ENCODE measurements around the gene GPR142. TPM values are rescaled to one million over a fixed set of nuclear protein-coding genes. Genes with fewer than 3 reads are reported as not detected.
"Not testable (repeated sequence)": the region's sequence is repeated elsewhere in the genome, so short reads cannot be mapped to it uniquely, and the experiment has no call there.

Gene GPR142
- total RNA-seq, 1 experiment from 2014 or later, result not detected

DNA sequence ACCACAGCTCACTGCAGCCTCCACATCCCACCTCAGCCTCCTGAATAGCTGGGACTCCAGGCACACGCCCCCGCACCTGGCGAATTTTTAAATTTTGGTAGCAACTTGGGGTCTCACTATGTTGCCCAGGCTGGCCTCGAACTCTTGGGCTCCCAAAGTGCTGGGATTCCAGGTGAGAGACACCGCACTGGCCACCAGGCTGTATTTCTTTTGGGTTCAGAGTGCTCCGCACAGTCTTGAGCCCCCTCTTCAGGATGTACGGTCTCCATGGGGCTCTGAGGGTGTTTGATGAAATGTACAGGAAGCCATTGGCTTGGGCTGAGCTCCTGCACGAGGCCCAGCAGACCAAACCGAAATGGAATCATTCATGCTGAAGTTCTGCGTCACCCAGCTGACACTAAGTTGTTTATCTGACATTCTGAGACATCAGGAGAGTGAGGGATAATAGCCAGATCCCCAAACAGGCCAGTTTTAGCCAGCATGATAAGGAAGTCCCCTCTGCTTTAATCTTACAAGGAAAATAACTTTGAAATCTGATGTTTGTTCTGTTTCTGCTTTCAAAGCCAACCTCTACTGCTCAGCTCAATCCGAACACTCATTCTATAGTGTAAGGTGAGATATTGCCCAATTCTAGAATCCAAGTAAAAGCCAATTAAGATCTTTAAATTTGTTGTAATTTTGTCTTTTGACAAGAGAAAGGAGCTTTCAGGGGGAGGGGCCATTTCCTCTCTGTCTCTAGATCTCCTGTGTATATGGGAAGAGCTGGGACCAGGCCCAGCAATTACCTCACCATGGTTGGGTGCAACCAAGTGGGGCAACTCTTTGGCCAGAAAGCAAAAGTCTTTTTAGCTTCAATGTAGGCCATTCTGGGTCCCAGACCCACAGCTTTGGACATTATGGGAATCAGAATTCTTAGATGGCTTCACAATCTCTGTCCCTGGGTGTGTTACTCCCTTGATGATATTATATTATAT lies 23.7 kb downstream of the GPR142 start:
- DNase-seq (ENCODE audit: low read depth), result no peak

DNA sequence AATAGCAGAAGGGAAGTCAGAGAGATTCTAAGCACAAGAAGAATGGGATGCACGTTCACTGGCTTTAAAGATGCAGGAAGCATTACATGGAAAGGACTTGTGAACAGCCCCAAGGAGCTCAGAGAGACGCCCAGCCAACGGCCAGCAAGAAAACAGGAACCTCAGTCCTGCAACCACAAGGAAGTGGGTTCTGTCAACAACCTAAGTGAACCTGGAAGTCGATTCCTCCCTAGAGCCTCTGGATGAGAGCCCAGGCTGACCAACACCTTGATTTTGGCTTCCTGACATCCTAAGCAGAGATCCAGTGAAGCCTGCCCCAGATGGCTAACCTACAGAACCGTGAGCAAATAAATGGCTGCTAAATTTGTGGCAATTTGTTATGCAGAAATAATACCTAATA lies 24.5 kb downstream of the GPR142 start:
- DNase-seq (ENCODE audit: low read depth), result no peak

DNA sequence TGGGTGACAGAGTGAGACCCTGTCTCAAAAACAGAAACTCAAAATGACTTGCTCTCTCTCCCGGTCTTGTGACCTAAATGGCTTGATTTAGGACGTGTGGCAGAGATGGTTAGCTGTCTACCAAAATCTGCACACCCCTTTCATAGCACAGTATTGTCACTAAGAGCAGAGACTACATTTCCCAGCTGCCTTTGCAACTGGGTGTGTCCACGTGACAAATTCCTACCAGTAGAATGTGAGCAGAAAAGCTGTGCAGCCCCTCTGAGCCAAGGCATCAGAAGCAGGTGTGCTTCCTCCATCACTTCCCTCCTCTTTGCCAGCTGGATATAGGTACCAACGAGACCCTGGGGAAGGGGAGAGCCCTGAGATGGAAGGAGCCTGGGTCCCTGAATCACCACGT lies 25.5 kb downstream of the GPR142 start:
- DNase-seq (ENCODE audit: low read depth), result no peak

DNA sequence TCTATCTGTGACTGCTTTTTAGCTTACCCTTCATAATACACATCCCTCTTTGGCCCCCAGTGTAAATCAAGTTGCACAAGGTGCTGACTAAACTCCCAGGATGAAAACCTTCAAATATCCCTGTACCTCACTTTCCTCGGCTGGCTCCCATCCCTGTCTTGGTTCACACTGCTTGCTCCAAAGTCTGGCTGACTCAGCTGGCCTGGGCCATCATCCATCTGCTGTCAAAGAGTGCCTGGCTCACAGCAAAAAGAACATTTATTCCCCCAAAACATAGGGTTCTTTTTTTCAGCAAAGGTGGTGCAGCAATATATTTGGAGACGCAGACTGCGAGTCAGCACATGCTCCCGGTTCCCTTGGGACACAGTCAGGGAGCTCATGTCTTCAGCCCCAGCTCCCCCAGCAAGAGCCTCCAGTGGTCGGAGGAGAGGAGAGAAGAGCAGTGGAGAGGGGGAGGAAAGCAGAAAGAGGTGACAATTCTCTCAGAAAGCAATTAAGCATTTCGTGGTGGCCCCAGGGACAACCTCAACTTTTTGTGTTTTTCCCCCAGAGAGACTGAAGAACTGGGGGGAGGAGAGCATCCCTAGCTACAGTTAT lies 26.1 kb downstream of the GPR142 start:
- no peak for DNase-seq (ENCODE audit: low read depth)

DNA sequence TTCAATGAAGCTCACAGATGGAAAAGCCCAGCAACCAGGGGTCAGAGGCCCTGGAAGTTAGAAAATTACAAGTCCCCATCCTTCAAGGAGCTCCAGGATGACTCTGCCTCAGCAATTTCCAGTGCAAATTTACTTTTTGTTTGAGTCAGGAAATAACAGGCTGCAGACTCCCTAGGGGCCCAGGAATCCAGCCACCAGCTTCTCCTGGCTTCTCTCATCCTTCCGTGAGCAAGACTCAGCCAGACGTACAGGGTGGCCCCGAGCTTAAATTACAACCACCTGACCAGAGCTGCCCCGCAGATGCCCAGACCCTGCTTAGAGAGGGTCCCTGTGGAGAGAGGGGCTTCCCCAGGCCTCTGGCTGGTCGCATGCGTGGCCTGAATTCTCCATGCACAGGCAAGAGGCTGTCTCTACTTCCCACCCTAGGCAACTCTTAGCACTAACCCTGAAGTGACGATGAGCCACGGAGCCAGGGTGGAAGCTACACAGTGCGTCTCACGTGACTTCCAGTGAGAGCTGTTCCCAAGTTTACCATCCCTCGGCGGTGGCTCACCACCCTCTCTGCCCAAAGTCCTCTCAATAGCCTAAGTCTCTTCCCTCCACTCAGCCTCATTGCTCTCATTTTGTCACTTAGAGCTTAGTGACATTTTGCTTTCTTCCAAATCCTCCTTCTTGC lies 27.1 kb downstream of the GPR142 start:
- no peak for DNase-seq (ENCODE audit: low read depth)

DNA sequence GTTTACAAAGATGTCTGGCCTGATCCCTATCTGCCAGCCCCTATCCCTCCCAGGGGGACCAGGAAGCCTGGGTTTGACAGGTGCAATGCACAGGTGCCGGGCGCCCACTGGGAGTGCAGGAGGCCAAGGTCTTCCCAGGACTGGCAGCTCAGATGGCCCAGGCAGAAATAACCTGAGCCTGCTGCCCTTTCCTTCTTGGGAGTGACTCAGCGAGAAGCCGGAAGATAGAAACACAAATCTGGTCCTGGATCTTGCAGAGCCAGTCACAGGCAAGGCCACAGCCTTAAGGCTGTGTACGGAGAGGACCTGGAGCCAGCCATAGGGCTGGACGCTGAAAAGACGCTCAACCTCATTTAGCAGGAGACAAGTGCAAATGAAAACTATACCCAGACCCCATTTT lies 27.7 kb downstream of the GPR142 start:
- DNase-seq (ENCODE audit: low read depth), result no peak

DNA sequence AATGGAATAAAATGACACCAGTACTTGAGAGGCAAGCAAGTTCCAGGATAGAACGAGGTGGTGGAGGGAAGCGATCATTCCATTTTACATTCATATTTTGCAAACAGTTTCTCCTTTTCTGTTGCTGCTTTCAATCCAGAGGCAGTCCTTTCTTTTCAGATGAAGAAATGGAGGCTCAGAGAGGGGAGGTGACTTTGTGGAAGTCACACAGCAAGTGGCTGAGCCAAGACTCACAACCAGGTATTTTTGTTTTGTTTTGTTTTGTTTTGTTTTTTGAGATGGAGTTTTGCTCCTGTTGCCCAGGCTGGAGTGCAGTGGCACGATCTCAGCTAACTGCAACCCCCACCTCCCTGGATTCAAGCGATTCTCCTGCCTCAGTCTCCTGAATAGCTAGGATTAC lies 29.3 kb downstream of the GPR142 start:
- no peak for DNase-seq (ENCODE audit: low read depth)

DNA sequence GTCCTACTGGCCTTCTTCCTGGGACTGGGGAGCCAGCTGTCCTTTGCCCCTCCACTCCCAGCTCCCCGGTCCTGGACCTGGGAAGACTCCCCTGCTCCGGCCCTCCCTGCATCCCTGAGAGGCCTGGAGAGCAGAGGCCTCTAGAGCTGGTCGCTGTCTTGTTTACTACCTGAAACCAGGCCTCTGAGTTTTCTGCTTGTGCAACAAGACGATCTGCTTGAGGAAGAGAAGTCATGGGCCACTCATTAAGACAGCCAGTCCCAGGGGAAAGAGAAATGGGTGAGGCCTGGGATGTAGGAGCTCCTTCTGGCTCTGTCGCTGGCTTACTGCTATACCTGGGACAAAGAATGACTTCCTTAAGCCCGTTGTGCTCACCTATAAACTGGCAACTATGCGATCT lies 34.7 kb downstream of the GPR142 start:
- no peak for DNase-seq (ENCODE audit: low read depth)

DNA sequence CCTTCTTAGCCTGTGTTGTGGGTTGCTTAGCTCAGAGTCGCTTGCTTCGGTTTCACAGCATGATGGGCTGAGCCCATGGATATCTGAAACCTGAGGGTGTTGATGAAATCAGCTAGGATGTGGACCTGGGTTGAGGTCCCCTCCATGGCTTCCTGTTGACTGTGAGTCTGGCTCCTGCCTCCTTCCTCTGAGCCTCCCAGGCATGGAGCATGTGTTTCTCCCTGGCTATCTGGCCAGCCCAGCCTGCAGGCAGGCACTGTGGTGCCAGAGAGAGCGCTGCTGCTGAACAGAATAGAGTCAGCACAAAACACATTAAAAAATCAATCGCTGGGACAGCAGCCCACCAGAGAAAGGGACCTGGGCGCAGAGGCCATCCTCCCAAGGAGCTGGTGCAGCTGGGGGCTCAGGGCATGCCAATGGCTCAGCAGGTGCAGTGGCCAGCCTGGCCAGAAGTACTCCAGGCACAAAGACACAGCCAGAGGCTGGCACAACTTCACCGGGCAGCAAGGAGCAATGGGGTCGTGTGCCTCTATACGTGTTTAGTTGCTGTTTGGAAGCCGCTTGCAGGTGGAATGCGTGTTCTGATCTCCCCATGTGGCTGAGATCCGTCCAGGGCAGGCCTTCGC lies 36.3 kb downstream of the GPR142 start:
- DNase-seq (ENCODE audit: low read depth), result no peak

DNA sequence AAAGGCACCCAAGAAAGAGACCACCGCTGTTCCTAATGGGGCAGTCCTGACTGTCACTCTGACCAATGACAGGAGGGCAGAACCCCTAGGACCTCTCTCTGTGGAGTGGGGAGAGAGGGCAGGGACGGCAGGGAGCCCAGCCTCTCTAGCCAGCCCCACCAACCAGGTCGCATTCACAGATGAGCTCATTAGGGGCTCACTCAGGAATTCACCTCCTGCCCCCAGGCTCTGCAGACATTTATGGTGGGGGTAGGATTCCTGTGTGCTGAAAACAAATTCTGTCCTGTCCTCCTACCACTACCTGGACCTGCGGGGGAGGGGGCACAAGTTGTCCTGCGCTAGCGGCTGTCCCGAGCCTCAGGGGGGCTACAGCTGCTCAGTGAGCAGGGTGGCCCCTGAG lies 36.9 kb downstream of the GPR142 start:
- no peak for DNase-seq (ENCODE audit: low read depth)

DNA sequence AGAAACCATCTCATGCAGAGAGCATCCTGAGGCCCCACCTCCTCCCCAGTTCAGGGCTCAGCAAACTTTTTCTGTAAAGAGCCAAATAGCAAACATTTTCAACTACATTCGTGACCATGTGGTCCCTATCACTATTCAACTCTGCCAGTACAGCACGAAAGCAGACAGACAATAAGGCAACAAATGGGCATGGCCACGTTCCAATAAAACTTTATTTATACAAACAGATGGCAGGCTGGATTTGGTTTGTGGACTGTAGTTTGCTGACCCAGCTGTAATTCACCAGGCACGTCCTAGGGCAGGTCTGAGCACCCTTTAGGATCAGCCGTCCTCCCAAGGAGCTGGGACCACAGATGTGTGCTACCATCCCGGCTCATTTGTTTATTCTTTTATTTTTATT lies 37.5 kb downstream of the GPR142 start:
- no peak for DNase-seq (ENCODE audit: low read depth)

DNA sequence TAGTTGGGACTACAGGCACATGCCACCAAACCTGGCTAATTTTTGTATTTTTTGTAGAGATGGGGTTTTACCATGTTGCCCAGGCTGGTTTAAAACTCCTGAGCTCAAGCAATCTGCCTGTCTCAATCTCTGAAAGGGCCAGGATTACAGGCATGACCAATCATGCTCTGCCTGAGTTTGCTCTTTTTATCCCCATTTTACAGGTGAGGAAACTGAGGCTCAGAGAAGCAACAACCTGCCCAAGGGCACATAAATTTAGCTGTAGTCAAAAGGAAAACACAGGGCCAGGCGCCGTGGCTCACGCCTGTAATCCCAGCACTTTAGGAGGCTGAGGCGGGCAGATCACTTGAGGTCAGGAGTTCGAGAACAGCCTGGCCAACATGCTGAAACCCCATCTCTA lies 38.0 kb downstream of the GPR142 start:
- not testable (repeated sequence) for DNase-seq (ENCODE audit: low read depth)

DNA sequence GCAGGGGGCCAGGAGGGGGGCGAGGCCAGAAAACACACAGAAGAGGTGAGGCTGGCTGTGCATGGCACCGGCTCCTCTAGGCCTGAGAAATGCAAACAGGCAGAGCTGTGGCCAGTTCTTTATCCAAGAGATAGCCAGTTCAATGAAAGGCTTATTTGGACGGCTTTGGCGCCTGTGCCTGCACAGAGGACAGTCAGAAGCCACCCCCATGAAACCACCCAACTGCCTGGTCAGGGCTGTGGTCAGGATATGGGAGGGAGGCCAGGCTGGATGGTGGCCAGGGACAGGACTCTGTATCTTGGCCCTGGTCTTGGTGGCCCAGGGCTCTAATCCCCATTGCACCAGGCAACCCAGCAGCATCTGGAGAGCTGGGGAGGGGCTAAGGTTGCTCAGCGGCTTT lies 40.1 kb downstream of the GPR142 start:
- DNase-seq (ENCODE audit: low read depth), result no peak

DNA sequence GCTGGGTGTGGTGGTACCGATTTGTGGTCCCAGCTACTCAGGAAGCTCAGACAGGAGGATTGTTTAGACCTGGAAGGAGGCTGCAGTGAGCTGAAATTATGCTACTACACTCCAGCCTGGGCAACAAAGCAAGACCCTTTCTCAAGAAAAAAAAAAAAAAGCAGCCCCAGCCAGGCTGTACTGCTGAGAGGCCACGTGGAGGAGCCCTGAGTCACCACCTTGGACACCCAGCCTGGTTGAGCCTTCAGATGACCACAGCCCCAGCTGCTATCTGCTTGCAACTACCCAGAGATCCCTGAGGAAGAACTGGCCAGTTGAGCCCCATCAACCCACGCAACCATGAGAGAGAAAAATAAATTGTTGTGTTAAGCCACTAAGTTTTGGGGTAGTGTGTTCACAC lies 41.0 kb downstream of the GPR142 start:
- no peak for DNase-seq (ENCODE audit: low read depth)

DNA sequence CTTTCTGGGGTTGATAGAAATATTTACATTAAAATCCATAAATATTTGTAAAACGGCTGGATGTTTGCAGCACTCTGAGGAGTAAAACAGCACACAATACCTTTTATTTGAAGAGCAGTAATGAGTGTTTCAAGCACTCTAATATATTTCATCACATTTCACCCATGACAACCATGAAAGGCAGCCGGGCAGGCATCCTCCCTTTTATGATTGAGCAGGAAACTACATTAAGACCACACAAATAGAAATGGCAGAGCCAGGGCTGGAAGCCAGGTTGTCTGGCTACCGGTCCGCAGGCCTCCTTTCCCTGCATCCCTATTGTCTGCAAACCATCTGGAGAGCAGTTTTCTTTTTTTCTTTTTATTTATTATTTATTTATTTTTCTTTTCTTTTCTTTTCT lies 41.5 kb downstream of the GPR142 start:
- DNase-seq (ENCODE audit: low read depth), result no peak

DNA sequence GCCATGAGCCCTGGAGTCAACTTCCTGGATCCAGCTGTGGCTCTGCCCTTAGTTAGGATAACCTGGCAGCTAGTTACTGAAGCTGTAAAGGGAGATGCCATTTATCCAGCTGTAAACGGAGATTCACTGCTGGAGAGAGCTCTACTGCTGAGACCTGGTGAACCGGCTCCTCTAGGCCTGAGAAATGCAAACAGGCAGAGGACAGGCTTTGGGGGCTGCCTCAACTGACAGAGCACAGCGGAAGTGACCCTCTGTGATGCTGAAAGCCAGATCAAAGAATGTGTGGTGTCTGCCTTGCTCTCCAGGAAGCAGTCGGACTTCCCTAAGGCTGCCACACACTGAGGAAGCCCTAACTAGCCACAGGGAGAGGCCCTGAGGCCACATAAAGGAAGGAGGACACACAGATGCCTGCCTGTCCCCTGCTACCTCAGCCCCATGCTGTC lies 42.7 kb downstream of the GPR142 start:
- DNase-seq (ENCODE audit: low read depth), result no peak

DNA sequence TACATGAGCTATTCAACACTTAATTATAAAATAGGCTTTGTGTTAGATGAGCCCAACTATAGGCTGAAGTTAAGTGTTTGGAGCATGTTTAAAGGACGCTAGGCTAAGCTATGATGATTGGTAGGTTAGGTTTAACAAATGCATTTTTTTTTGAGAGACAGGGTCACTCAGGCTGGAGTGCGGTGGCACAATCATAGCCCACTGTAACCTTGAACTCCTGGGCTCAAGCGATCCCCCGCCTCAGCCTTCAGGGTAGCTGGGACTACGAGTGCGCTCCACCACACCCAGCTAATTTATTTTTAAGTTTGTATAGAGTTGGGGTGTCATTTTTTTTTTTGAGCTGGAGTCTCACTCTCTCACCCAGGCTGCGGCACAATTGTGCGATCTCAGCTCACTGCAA lies 45.3 kb downstream of the GPR142 start:
- no peak for DNase-seq (ENCODE audit: low read depth)

DNA sequence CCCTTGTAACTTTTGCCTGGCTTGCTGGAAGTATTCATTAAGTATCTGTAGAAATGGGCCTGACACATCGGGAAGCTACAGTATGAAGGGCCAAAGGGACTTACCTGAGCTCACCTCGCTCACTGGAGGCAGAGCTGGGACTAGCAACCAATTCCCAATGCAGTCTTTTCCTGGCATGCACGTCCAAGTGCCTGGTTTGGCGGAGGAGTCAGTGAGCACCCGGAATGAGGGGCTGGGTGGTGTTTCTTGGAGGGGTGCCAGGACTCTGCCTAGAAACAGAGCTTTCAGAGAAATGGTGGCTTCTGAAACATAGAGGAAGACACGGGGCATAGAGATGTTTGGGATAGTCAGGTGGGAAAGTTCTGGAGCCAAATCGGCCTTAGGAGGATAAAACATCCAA lies 46.2 kb downstream of the GPR142 start:
- no peak for DNase-seq (ENCODE audit: low read depth)

DNA sequence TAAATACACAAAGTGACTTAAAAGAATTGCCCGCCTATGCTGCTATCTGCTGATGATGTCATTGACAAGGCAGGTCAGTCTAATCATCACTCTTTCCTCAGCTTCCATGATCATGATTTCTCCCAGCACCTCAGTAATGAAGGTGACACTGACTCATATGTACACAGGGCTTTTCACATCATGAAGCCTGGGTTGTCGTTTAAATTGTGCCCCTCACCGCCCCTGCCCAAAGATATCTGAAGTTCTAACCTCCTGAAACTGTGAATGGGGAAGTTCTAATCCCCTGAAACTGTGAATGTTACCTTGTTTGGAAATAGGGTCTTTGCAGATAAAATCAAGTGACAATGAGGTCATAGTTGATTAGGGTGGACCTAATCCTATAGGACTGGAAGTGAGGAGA lies 47.2 kb downstream of the GPR142 start:
- DNase-seq (ENCODE audit: low read depth), result no peak

DNA sequence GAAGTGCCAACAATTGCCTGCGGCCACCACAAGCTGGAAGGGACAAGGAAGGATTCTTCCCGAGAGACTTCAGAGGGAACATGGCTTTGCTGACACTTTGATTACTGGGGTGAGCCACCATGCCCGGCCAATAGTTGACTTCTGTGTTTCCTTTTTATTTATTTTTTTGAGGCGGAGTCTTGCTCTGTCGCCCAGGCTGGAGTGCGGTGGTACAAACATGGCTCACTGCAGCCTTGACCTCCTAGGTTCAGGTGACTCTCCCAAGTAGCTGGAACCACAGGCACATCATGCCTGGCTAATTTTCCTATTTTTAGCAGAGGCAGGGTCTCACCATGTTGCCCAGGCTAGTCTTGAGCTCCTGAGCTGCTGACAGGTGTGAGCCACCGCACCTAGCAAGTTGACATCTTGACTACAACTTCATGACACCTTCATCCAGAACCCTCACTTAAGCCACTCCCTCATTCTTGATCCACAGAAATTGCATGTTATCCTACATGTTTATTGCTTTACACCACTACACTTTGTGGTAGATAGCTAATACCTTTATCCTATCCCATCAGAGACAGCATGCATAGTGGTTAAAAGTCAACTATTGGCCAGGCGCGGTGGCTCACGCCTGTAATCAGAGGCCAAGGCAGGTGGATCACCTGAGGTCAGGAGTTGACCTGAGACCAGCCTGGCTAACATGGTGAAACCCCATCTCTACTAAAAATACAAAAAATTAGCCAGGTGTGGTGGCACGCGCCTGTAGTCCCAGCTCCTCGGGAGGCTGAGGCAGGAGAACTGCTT lies 48.5 kb downstream of the GPR142 start:
- no peak for DNase-seq (ENCODE audit: low read depth)

Data from LHCN-M2 (cell line).